DMS153 (cell line): ENCODE data around the gene OR6C74.

Experiments
- DNase-seq: peaks from one replicate; lab custom pipeline; 2025; lab: John Stamatoyannopoulos, UW

OR6C74 gene

DNA sequence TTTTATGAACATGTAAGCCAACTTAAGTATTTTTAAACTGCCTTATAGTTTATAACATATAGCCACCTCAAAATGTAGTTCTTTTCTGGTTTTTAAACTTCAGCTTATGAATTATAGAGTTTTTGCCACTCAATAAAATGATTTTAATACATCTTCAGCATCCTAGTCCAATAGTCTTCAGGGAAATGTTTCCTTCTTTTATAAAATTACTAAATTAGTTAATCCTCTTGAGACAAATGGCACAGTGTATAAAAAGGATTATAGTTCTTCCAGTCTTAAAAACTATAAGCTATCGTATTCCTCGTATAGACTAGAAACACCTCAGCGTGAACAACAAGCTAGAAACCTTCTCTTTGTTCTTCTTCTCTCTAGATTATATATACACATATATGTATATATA lies at the start of gene OR6C74:
Gene OR6C74, plus strand, starts transcription at position 301 of the 400 bp plus-strand sequence. CDS start 2,679 bp downstream, outside the sequence.
- DNase-seq = no peak

DNA sequence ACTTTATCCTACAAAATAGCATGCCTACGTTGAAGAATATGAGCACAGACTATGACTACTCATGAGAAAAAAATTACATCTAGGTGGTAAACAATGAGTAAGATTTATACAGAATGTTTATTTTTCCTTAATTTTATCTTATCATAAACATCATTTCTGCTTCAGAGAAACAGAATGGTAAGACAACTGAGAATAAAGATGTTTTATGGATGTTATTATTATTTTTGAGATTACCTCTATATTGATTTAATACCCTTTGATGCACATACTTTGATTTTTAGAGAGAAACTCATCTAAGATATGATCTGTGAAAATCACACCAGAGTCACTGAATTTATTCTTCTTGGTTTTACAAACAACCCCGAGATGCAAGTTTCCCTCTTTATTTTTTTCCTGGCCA lies 23.7 kb upstream of the OR6C74 start, which contains the start of gene OR10A7:
Gene OR10A7, plus strand, starts transcription at position 301 of the 400 bp plus-strand sequence. Its CDS starts 0 bp downstream, at position 301.
- DNase-seq = no peak

DNA sequence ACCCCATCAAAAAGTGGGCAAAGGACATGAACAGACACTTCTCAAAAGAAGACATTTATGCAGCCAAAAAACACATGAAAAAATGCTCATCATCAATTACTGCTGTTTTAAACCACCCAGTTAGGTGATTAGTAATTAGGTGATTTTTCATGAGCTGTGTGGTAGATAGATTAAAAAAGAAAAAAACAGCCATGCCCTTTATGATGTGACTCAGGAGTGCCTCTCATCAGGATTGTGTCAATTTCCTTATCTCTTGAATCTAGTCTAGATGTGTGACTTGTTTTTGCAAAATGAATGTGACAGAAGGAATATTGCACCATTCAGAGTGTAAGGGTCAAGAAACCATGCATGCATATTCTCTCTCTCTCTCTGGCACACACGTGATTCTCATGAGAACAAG lies 17.9 kb upstream of the OR6C74 start:
- no peak for DNase-seq

DNA sequence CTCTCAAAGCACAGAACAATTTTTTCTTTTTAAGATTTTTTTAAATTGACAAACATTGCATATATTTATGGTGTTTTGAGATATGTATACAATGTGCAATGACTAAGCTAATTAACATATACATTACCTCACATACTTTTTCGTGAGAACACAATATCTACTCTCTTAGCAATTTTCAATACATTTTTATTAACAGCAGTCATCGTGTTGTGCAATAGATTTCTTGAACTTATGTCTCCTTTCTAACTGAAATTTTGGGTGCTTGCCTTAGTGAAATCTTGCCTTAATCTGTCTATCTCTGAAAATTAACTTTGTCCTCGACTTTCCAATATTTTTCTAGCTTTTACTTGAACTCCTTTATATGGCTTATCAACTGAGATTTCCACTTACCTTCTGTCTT lies 16.8 kb upstream of the OR6C74 start:
- DNase-seq = no peak

DNA sequence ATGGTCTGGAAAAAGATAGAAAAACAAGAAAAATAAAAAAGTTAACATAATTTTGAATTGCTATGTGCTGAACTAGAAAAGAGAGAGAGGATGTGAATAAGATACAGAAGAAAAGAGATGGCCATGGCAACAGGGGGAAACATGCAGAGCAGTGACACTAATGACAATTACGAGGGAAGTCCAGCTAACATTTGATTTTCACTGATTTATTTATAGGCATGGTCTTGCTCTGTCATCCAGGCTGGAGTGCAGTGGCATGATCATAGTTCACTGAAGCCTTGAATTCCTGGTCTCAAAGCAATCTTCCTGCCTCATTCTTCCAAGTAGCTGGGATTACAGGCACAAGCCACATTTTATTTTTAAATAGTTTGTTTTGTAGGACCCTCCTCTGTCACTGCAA lies 1.8 kb downstream of the OR6C74 start:
- no peak for DNase-seq

DNA sequence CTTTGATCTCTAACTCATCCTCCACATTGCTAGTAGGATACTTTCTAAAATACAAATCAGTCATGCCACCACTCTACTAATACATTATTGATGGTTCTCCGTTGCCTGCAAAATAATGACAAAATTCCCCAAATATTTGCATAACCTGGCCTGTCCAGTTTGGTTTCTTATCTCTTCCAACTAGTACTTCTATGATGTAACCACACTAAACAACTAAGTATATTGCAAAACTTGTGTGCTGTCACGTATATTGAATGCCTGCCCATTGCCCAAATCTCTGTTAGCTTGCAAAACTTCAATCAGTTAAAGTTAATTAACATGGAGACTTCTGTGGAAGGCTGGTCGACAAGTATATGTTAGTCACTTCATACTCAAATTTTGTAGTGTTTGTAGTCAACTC lies 6.5 kb downstream of the OR6C74 start:
- DNase-seq = no peak

GRCh38 chr12:55253281-55253680 lies 8.9 kb downstream of the OR6C74 start:
- no peak for DNase-seq

- no peak for DNase-seq
Measured at GRCh38 chr12:55256831-55257230, 12.4 kb downstream of the OR6C74 start.

GRCh38 chr12:55258303-55258702 lies 13.9 kb downstream of the OR6C74 start:
- DNase-seq = no peak

DNA sequence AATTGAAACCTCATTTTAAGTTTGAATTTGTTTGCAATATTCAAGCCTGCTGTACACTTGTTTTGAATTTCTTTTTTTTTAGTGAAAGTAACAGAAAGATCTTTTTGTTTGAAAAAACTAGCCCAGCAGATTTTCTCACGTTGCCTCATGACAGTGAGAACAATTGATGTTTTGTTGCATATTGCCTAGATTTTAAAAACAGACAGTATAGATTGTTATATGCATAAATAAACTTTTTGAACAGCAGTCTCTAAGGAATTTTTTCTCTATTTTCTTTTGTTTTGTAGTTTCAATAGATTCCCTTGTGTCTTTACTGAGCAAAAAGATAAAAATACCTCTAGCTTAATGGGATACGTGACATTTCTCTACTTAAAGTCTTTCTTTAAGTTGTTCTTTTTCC lies 36.6 kb downstream of the OR6C74 start:
- no peak for DNase-seq

GRCh38 chr12:55289999-55290398 lies 45.6 kb downstream of the OR6C74 start:
- DNase-seq = no peak
